Chondrocyte (in vitro differentiated cells): ENCODE results near the gene ROGDI. TPM values are rescaled to one million over a fixed set of nuclear protein-coding genes. Genes with fewer than 3 reads are reported as not detected.

Experiments used
- DNase-seq: peaks from one replicate; pipeline ENCODE4 v3.0.0; 2021; ENCODE audit warnings: mixed read lengths, low spot score
- H3K27ac Mint-ChIP-seq: one replicate; pipeline ENCODE4 v1.8.0; 2021; ENCODE audit warnings: mild to moderate bottlenecking, moderate library complexity, mixed read lengths; ENCODE audit not compliant: unreplicated experiment
- H3K27me3 Mint-ChIP-seq: 2 replicates; pipeline ENCODE4 v1.8.0; 2021; ENCODE audit warnings: low read depth, mixed read lengths
- H3K36me3 Mint-ChIP-seq: 2 replicates; pipeline ENCODE4 v1.8.0; 2021; ENCODE audit warnings: low read depth, mixed read lengths
- H3K4me1 Mint-ChIP-seq: 2 replicates; pipeline ENCODE4 v1.8.0; 2021; ENCODE audit warnings: low read depth, mild to moderate bottlenecking, mixed read lengths
- H3K4me3 Mint-ChIP-seq: one replicate; pipeline ENCODE4 v1.8.0; 2021; ENCODE audit warnings: mild to moderate bottlenecking, moderate library complexity, mixed read lengths; ENCODE audit not compliant: unreplicated experiment
- H3K9me3 Mint-ChIP-seq: 2 replicates; pipeline ENCODE4 v1.8.0; 2021; ENCODE audit warnings: low read depth, mixed read lengths
- total RNA-seq: library from RNA; stranded (reverse); gene quantifications from 3 replicates; pipeline ENCODE4 v1.2.1, GENCODE V29; 2021
- TF ChIP-seq, protein P1 (sequence below): fragments of 200-600 bp; sonication (generic); IDR thresholded peaks from 2 replicates; pipeline ENCODE4 v1.5.0; 2021; ENCODE audit warnings: antibody characterized with exemption, mild to moderate bottlenecking, moderate library complexity

ROGDI gene
- total RNA-seq, 1 donor from 2014 or later, result 37.6 TPM

DNA sequence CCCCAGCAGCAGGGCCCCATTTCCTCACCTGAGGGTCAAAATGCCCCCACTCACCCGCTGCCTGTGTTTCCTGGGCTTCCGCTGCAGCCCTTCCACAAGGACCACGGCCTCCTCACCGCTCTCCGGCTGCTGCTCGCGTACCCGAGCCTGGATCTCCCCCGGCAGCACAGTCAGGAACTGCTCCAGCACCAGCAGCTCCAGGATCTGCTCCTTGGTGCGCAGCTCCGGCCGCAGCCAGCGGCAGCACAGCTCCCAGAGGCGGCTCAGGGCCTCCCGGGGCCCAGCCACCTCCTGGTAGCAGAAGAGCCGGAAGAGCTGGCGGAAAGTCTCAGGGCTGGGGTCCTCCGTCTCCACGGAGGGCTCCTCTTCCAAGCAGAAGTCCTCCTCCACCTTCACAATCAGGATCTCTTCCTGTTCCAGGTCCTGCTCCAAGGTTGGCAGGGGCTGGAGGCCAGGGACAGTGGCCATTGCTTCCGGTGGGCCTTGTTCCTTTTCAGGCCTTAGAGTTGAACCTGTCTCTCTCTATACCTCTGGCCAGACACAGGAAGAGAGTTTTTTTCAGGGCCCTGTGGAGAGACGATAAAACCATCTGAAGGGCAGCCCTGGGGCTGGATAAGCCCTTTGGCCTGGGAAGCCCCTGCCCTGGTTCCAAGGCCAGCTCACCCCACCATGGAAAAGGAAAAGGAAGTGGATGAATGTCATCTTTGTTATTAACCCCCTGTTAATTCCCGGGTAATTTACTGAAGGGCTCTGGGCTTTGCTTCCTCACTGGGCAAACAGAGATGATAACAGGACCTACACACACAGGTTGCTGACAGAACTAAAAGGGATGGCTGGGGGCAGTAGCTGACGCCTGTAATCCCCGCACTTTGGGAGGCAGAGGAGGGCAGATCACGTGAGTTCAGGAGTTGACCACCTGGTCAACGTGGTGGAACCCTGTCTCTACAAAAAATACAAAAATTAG is 36.6 kb downstream of the ROGDI start:
- Mint-ChIP-seq H3K27ac (peak overlapping the region; percentile 85), H3K27me3 (no peaks in the 10 kb centered on the region), H3K4me3 (peak overlapping the region; percentile 82), H3K4me1 (peaks cover 29% of the 10 kb centered on the region), H3K36me3 (peaks cover 7% of the 10 kb centered on the region), H3K9me3 (no peaks in the 10 kb centered on the region)
- no peak for DNase-seq
- TF ChIP-seq, protein P1, sequence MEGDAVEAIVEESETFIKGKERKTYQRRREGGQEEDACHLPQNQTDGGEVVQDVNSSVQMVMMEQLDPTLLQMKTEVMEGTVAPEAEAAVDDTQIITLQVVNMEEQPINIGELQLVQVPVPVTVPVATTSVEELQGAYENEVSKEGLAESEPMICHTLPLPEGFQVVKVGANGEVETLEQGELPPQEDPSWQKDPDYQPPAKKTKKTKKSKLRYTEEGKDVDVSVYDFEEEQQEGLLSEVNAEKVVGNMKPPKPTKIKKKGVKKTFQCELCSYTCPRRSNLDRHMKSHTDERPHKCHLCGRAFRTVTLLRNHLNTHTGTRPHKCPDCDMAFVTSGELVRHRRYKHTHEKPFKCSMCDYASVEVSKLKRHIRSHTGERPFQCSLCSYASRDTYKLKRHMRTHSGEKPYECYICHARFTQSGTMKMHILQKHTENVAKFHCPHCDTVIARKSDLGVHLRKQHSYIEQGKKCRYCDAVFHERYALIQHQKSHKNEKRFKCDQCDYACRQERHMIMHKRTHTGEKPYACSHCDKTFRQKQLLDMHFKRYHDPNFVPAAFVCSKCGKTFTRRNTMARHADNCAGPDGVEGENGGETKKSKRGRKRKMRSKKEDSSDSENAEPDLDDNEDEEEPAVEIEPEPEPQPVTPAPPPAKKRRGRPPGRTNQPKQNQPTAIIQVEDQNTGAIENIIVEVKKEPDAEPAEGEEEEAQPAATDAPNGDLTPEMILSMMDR, result no peak

DNA sequence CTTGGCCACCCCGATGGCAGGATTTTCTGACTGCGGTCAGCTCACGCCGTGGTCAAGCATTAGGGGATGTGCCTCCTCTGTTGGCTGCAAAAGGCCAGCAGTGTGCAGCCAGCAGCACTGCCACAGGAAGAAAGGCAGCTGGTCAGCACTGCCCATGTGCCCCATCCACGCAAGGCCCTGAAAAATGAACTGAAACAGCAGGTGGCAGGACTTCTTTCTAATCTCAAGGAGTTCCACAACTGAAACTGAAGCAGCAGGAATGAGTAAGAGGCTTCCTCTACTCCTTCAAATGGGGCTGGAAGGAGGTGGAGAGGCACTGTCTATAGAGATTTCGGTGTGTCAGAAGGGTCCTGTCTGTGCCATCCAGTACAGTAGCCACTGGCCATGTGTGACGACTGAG is 38.6 kb downstream of the ROGDI start:
- peaks cover 22% of the 10 kb centered on the region for H3K4me1 Mint-ChIP-seq
- no peaks in the 10 kb centered on the region for H3K9me3 Mint-ChIP-seq
- no peak overlapping the region for H3K4me3 Mint-ChIP-seq
- no peak overlapping the region for H3K27ac Mint-ChIP-seq
- peaks cover 16% of the 10 kb centered on the region for H3K36me3 Mint-ChIP-seq
- H3K27me3 Mint-ChIP-seq, result no peaks in the 10 kb centered on the region
- TF ChIP-seq, protein P1, result no peak
- no peak for DNase-seq

DNA sequence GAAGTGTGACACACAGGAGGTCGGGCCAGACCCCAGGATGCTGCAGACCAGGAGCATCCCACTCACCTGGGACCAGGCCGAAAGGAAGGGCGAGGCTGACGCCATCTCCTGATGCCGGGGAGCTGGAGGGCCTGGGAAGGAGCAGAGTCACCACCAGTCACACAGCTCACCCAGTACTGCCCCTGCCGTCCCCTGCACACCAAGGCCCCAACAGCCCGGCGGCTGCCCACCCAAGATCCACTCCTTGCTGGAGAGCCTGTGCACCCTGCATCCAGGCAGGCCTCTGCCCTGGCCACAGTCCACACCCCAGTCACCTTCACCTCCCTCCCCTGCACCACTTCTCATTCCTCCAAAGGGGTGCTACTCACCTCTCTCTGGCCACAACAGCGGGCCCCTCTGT is 40.2 kb downstream of the ROGDI start:
- Mint-ChIP-seq H3K4me3 (no peak overlapping the region), H3K4me1 (peaks cover 10% of the 10 kb centered on the region), H3K27me3 (no peaks in the 10 kb centered on the region), H3K27ac (no peak overlapping the region), H3K9me3 (no peaks in the 10 kb centered on the region), H3K36me3 (peaks cover 22% of the 10 kb centered on the region)
- no peak for DNase-seq
- TF ChIP-seq, protein P1, result no peak

DNA sequence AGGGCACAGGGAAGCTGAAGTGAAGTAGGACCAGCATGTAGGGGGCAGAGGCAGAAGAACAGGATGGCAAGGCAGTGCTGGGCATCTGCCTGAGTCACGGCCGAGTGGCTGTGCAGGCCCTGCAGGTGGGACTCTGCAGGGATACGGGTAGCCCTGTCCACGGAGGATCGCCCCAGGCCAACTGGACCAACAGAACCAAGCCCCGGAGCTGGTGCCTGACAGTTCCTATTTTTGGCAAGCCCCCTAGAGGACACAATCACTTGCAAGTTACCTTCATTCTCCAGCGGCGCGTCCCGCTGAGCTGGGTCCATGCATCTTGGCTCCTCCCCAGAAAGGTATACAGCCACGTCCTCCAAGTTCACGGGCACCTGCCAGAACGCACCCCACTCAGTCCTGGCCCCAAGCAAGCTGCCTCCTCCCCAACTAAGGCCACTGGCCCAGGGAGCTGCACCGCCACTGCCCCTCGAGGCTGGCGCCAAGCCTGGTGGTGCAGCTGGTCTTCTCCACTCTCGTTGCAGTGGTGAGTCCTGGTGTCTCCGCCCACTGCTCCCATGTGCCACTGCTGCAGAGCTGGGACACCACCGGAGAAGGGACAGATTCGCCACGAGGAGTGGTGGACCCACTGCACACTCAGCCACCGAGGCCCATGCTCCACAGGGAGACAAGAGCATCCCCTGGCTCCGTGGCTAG is 42.1 kb downstream of the ROGDI start:
- peaks cover 32% of the 10 kb centered on the region for H3K36me3 Mint-ChIP-seq
- no peak overlapping the region for H3K27ac Mint-ChIP-seq
- TF ChIP-seq, protein P1, result no peak
- no peaks in the 10 kb centered on the region for H3K4me1 Mint-ChIP-seq
- no peak overlapping the region for H3K4me3 Mint-ChIP-seq
- H3K27me3 Mint-ChIP-seq, result no peaks in the 10 kb centered on the region
- DNase-seq, result no peak
- H3K9me3 Mint-ChIP-seq, result peaks cover 5% of the 10 kb centered on the region

DNA sequence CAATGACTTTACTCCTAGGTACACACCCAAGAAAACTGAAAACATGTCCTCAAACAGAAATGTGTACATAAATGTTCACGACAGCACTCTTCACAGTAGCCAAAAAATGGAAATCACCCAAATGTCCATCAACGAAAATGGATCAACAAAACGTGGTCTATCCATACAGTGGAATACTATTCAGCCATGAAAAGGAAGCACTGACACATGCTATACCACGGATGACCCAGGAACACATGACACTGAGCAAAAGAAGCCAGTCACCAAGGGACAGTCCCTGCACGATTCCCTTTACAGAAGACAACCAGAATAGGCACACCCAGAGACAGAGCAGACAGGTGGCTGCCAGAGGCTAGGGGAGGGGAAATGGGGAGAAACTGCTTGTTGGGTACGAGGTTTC is 46.7 kb downstream of the ROGDI start:
- Mint-ChIP-seq H3K4me3 (no peak overlapping the region), H3K27ac (no peak overlapping the region), H3K9me3 (peaks cover 5% of the 10 kb centered on the region), H3K4me1 (no peaks in the 10 kb centered on the region), H3K36me3 (peaks cover 31% of the 10 kb centered on the region), H3K27me3 (no peaks in the 10 kb centered on the region)
- no peak for DNase-seq
- TF ChIP-seq, protein P1, result no peak
